HTR-8/SVneo (cell line): ENCODE results near the gene ASB2.

Experiments used
- DNase-seq: peaks from one replicate; pipeline ENCODE4 v3.0.0; 2011; ENCODE audit warnings: low spot score, mixed read lengths; ENCODE audit not compliant: insufficient read length
- FAIRE-seq: peaks from 2 replicates; lab custom pipeline; 2011; peaks lifted over from hg19 to GRCh38; lab: Jason Lieb, UNC

ASB2 gene

GRCh38 chr14:93953739-93954515 lies 22.4 kb downstream of the ASB2 start:
- FAIRE-seq (no peak), DNase-seq (no peak)

- no peak for FAIRE-seq
- DNase-seq: no peak
These were observed 23.1 kb downstream of the ASB2 start for GRCh38 chr14:93953263-93953662.

GRCh38 chr14:93952829-93953228 lies 23.5 kb downstream of the ASB2 start:
- FAIRE-seq (no peak), DNase-seq (no peak)

- no peak for DNase-seq
- FAIRE-seq: no peak
These were observed 24.5 kb downstream of the ASB2 start for GRCh38 chr14:93951635-93952540.

- DNase-seq (no peak), FAIRE-seq (no peak)
These were observed 25.3 kb downstream of the ASB2 start for GRCh38 chr14:93950948-93951634.

GRCh38 chr14:93949511-93950075 lies 26.8 kb downstream of the ASB2 start:
- no peak for FAIRE-seq
- DNase-seq: no peak

GRCh38 chr14:93947282-93947681 lies 29.1 kb downstream of the ASB2 start:
- DNase-seq (no peak), FAIRE-seq (no peak)

GRCh38 chr14:93946541-93947090 lies 29.8 kb downstream of the ASB2 start:
- DNase-seq: no peak
- no peak for FAIRE-seq

GRCh38 chr14:93946104-93946503 lies 30.3 kb downstream of the ASB2 start:
- DNase-seq (no peak), FAIRE-seq (no peak)

- DNase-seq (no peak), FAIRE-seq (no peak)
These were observed 31.3 kb downstream of the ASB2 start for GRCh38 chr14:93945070-93945399.

- DNase-seq (no peak), FAIRE-seq (no peak)
These were observed 31.9 kb downstream of the ASB2 start for GRCh38 chr14:93944348-93945069.

- FAIRE-seq (no peak), DNase-seq (no peak)
These were observed 32.4 kb downstream of the ASB2 start for GRCh38 chr14:93943930-93944329.

GRCh38 chr14:93943052-93943451 lies 33.3 kb downstream of the ASB2 start:
- FAIRE-seq (no peak), DNase-seq (no peak)

- FAIRE-seq (peak; percentile 87), DNase-seq (peak; percentile 75)
These were observed 35.0 kb downstream of the ASB2 start for GRCh38 chr14:93941293-93941910.

- DNase-seq: no peak
- no peak for FAIRE-seq
These were observed 35.9 kb downstream of the ASB2 start for GRCh38 chr14:93940437-93940836.

GRCh38 chr14:93939304-93940229 lies 36.8 kb downstream of the ASB2 start:
- FAIRE-seq: peak; percentile 94

GRCh38 chr14:93938751-93939303 lies 37.5 kb downstream of the ASB2 start:
- FAIRE-seq (no peak), DNase-seq (no peak)

More at GRCh38 chr14:93939304-93940229, 36.8 kb downstream of the ASB2 start:
- DNase-seq: peak; percentile 86

GRCh38 chr14:93937519-93937918 lies 38.9 kb downstream of the ASB2 start:
- DNase-seq (no peak), FAIRE-seq (no peak)
